ENCODE data around the gene OPN5. TPM values are rescaled to one million over a fixed set of nuclear protein-coding genes. Genes with fewer than 3 reads are reported as not detected.

The OPN5 gene
- total RNA-seq, 2 experiments from 2014 or later = not detected

DNA sequence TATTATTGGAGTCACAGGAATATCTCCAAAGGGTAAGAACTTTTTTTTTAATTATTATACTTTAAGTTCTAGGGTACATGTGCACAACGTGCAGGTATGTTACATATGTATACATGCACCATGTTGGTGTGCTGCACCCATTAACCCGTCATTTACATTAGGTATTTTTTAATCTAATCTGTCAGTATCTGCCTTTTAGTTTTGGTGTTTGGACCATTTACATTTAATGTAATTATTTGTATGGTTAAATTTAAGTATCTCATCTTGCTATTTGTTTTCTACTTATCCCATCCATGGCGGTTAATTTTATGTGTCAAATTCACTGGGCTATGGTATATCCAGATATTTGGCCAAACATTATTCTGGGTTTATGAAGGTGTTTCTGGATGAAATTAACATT is 15.4 kb upstream of the OPN5 start:
- peaks cover 28% of the 10 kb centered on the region for H3K27me3 Mint-ChIP-seq
- no peaks in the 10 kb centered on the region for H3K4me1 Mint-ChIP-seq
- peaks cover 3% of the 10 kb centered on the region for H3K9me3 Mint-ChIP-seq
- no peaks in the 10 kb centered on the region for H3K36me3 Mint-ChIP-seq (ENCODE audit: low read depth)
- H3K27ac Mint-ChIP-seq = no peak overlapping the region
- no peak overlapping the region for H3K4me3 Mint-ChIP-seq
- ChIA-PET POLR2A (no interaction called here), CTCF (no interaction called here)
- no peak for DNase-seq

DNA sequence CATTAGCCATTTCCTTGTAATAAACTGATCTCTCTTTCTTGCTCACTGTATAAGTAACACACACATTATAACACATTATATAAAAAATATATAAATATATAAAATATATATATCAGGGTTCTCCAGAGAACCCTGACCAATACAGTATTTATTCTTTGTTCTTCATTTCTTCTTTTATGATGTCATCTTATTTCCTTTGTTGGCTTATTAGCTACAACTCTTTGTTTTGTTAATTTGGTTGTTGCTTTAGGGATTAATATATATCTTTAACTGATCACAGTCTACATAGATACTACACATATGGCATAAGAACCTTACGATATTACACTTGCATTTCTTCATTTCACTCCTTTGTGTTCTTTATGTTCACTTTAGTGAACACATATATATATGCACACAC is 14.7 kb upstream of the OPN5 start:
- POLR2A ChIA-PET = no interaction called here
- no peaks in the 10 kb centered on the region for H3K4me1 Mint-ChIP-seq
- no peaks in the 10 kb centered on the region for H3K36me3 Mint-ChIP-seq (ENCODE audit: low read depth)
- CTCF ChIA-PET = interaction anchor here (0.6 kb wide), 1 partner anchor 331 kb away, joined by 4 read pairs; no protein-coding TSS in a partner anchor
- H3K27me3 Mint-ChIP-seq = peaks cover 28% of the 10 kb centered on the region
- no peak overlapping the region for H3K27ac Mint-ChIP-seq
- DNase-seq = no peak
- H3K4me3 Mint-ChIP-seq = no peak overlapping the region
- H3K9me3 Mint-ChIP-seq = peaks cover 3% of the 10 kb centered on the region

DNA sequence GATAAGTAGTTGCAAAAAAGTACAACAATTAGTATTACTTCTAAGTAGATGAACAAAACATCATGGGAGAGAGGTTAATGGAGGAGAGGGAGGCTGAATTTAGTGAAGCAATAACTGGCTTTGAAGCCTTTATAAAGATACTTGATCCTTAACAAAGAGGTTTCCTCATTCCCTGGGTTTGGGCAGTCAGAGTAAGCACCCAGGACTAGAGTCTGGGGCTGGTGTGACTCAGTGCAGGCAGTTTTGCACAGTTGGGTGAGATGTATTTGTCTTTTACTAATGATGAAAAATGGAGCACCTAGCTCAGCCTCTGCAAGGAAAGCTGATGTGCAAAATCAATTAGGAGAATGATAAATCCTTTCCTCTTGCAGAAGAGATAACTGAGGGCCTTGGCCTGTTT is 11.8 kb upstream of the OPN5 start:
- no peak overlapping the region for H3K4me3 Mint-ChIP-seq
- no peaks in the 10 kb centered on the region for H3K4me1 Mint-ChIP-seq
- peaks cover 17% of the 10 kb centered on the region for H3K27me3 Mint-ChIP-seq
- no peak for DNase-seq
- H3K27ac Mint-ChIP-seq = no peak overlapping the region
- H3K9me3 Mint-ChIP-seq = peaks cover 3% of the 10 kb centered on the region
- H3K36me3 Mint-ChIP-seq (ENCODE audit: low read depth) = no peaks in the 10 kb centered on the region
- ChIA-PET POLR2A (no interaction called here), CTCF (no interaction called here)

DNA sequence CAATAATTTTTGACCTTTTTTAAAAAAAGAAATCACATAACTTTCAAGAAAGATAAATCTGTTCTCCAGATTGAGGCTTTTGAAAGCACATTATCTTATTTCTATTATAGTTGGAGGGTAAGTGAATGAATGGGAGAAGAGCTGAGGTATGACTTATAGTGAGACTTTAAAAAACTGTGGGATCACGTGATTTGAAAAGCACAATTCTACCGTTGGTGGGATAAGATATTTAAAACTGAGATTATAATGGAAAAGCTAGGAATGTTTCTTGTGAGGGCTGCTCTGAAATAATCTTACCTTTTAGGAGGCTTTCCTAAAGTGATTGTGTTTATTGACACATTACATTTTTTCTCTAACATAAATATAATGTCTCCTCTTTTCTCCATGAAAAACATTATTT is 9.5 kb upstream of the OPN5 start:
- no peaks in the 10 kb centered on the region for H3K9me3 Mint-ChIP-seq
- H3K27me3 Mint-ChIP-seq = peaks cover 18% of the 10 kb centered on the region
- DNase-seq = no peak
- no peaks in the 10 kb centered on the region for H3K36me3 Mint-ChIP-seq (ENCODE audit: low read depth)
- no peak overlapping the region for H3K4me3 Mint-ChIP-seq
- POLR2A ChIA-PET = no interaction called here
- H3K27ac Mint-ChIP-seq = no peak overlapping the region
- CTCF ChIA-PET = no interaction called here
- H3K4me1 Mint-ChIP-seq = no peaks in the 10 kb centered on the region

DNA sequence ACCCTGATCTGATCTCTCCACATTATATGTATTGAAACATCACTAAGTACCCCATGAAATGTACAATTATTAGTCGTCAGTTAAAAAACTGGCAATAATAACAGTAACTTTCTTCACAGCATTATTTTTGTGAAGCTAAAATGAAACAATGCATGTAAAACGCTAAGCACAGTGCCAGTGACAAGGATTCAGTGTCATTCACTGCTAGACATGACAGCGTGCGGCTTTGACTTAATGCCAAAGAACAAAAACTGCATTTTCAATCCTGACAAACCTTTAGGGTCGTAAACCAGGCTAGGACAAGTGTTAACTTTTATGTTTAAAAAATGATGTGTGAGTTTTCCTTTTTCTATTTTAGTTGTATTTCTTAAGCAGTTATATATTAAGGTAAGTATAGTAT is 8.8 kb upstream of the OPN5 start:
- POLR2A ChIA-PET = no interaction called here
- no peaks in the 10 kb centered on the region for H3K4me1 Mint-ChIP-seq
- H3K4me3 Mint-ChIP-seq = no peak overlapping the region
- H3K36me3 Mint-ChIP-seq (ENCODE audit: low read depth) = no peaks in the 10 kb centered on the region
- CTCF ChIA-PET = no interaction called here
- H3K27ac Mint-ChIP-seq = no peak overlapping the region
- no peak for DNase-seq
- no peaks in the 10 kb centered on the region for H3K9me3 Mint-ChIP-seq
- H3K27me3 Mint-ChIP-seq = peaks cover 14% of the 10 kb centered on the region

DNA sequence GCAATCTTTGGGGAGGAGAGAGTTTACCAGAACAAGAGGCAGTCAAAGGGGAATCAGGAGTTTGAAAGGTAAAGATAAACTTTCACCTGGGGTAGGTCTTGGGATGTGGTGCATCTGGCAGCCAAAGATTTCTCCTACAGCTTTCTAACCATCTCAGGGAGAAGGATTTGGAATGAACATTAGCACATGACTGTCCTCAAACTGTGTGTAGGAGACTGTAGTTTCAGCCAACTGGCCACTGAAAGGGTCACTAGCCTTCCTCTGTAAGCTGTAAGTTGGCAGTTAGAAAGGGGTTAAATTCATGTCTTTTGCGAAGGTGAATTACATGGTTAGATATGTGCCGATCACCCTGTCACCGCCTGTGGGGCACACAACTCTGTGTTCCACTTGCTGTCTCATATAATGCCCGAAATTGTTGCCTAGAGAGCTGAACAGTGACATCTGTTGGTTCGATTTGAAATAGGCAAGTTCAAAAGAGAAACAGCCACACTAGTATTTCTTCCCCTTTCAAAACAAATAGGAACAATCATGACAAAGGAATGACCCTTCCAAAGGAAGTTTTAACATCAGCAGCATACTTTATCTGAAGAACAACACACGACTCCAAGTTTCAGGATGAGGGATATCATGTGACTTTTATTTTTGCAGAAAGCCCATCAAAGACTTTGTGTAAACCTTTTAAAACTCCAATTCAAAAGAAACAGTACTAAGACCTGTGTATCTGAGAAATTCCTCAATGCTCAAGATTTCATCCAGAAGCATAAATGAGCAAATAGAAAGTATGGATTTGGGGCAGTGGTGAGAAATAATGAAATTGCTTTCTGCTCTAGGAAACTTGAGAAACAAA is 1.1 kb upstream of the OPN5 start:
- DNase-seq = peak; percentile 59
- H3K27ac Mint-ChIP-seq = no peak overlapping the region
- no peak overlapping the region for H3K4me3 Mint-ChIP-seq
- POLR2A ChIA-PET = no interaction called here
- H3K27me3 Mint-ChIP-seq = peaks cover 30% of the 10 kb centered on the region
- CTCF ChIA-PET = interaction anchor here (0.6 to 3.6 kb wide), 6 partner anchors 16 to 366 kb away, joined by 3 to 17 read pairs (median 4); no protein-coding TSS in a partner anchor
- no peaks in the 10 kb centered on the region for H3K36me3 Mint-ChIP-seq (ENCODE audit: low read depth)
- peaks cover 14% of the 10 kb centered on the region for H3K4me1 Mint-ChIP-seq
- no peaks in the 10 kb centered on the region for H3K9me3 Mint-ChIP-seq

DNA sequence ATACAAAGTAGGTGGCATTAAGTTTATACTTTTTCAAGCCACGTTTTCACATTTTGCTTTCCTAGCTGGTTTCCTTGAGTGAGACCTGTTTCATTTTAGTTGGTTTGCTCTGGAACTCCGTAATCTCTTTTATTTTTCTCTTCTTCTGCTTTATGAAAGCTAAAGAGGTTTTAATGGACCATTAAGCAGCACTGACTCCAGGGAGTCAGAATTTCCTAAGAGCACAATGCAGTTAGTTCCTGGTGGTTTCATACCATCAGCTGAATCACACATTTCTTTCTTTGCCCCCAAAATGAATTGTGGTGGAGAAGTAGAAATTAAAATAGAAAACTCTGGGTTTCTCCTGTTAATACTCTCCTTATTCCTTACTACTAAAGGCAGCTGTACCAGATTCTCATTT is 3.4 kb downstream of the OPN5 start:
- Mint-ChIP-seq H3K4me3 (no peak overlapping the region), H3K27me3 (peaks cover 53% of the 10 kb centered on the region), H3K36me3 (ENCODE audit: low read depth) (no peaks in the 10 kb centered on the region), H3K4me1 (peaks cover 17% of the 10 kb centered on the region), H3K9me3 (no peaks in the 10 kb centered on the region), H3K27ac (no peak overlapping the region)
- POLR2A ChIA-PET = no interaction called here
- CTCF ChIA-PET = interaction anchor here (1.3 kb wide), 1 partner anchor 154 kb away, joined by 3 read pairs; no protein-coding TSS in a partner anchor
- no peak for DNase-seq

DNA sequence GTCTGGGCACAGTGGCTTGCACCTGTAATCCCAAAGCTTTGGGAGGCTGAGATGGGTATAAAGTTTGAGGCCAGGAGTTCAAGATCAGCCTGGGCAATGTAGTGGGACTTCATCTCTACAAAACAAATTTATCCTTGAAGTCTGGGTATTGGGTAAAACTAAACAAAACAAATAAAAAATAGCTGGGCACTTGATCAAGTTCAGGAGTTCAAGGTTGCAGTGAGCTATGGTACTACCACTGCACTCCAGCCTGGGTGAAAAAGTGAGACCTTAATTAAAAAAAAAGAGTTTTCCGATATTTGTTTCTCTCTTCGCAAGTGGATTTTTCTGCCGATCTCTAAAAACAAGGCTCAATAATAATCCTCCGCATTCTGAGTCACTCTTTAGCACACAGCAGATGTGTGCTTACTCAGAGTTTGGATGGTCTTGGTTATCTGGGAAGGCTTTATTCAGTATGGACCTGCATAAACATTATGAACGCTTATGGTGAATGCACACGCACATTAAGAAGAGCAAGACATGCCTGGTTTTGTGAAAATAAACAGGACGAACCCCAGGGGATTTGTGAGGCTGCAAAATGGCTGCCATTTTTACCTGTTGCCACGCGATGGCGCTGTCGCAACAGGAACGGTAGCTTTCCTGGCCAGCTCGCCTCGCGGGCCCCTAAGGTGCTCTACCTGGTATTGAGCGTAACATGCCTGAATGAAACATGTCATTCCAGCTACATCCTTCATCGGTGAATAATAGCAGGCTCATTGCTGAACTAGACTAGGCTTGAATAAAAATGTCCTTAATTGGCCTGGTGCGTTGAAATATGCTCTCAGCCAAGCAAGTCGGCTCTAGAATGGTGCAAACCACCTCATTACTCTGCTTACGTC is 6.0 kb downstream of the OPN5 start:
- Mint-ChIP-seq H3K4me1 (peaks cover 5% of the 10 kb centered on the region), H3K9me3 (no peaks in the 10 kb centered on the region), H3K27ac (no peak overlapping the region), H3K36me3 (ENCODE audit: low read depth) (no peaks in the 10 kb centered on the region), H3K4me3 (no peak overlapping the region), H3K27me3 (peaks cover 54% of the 10 kb centered on the region)
- POLR2A ChIA-PET = interaction anchor here (0.8 kb wide), 1 partner anchor 54 kb away, joined by 4 read pairs; no protein-coding TSS in a partner anchor
- DNase-seq = peak; percentile 64
- CTCF ChIA-PET = interaction anchor here (0.8 to 1.4 kb wide), 6 partner anchors 9 to 372 kb away, joined by 3 to 7 read pairs (median 4); no protein-coding TSS in a partner anchor

DNA sequence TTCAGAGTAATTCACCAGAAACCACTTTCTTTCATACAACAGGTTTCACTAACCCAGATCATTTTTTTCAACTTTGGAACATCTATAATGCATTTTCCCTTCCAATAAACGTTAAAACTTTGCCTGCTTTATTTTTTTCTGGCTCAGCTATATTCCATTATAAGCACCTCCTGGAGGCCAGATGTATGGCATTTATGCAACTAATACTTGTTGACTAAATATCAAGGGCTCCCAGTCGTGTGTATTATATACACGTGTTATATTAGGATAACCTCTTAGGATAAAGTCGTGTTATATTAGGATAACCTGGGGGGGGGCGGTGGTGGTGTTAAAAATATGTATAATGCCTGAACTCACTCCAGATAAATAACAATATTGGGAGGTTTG is 6.7 kb downstream of the OPN5 start:
- Mint-ChIP-seq H3K4me1 (peaks cover 5% of the 10 kb centered on the region), H3K4me3 (no peak overlapping the region), H3K36me3 (ENCODE audit: low read depth) (no peaks in the 10 kb centered on the region), H3K27ac (no peak overlapping the region), H3K9me3 (no peaks in the 10 kb centered on the region), H3K27me3 (peaks cover 51% of the 10 kb centered on the region)
- ChIA-PET POLR2A (interaction anchor here (0.8 kb wide), 1 partner anchor 54 kb away, joined by 4 read pairs; no protein-coding TSS in a partner anchor), CTCF (interaction anchor here (0.8 to 1.4 kb wide), 6 partner anchors 8 to 372 kb away, joined by 3 to 7 read pairs (median 4); no protein-coding TSS in a partner anchor)
- no peak for DNase-seq

DNA sequence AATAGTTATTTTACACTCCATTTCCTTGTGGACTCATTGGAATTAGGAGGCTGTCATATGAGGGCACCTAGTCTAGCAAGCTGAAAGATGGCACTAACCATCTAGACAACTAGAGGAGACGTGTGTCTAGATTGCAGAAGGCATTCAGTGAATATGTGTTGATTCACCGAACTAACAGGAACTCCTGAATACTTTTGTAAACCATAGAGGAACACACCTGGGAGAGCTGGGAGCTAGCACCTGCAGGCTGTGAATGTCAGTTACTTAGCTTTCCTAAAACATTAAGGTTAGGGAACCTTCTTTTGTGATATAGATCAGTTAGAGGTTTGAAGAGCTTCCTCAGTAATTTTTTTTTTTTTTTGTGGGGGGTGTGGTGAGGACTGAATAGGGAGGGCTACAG is 7.7 kb downstream of the OPN5 start:
- Mint-ChIP-seq H3K36me3 (ENCODE audit: low read depth) (no peaks in the 10 kb centered on the region), H3K27me3 (peaks cover 44% of the 10 kb centered on the region), H3K4me3 (no peak overlapping the region), H3K4me1 (peaks cover 5% of the 10 kb centered on the region), H3K27ac (no peak overlapping the region), H3K9me3 (no peaks in the 10 kb centered on the region)
- DNase-seq = no peak
- ChIA-PET POLR2A (no interaction called here), CTCF (interaction anchor here (0.8 to 1.4 kb wide), 2 partner anchors 10 to 29 kb away, joined by 3 read pairs; no protein-coding TSS in a partner anchor)

DNA sequence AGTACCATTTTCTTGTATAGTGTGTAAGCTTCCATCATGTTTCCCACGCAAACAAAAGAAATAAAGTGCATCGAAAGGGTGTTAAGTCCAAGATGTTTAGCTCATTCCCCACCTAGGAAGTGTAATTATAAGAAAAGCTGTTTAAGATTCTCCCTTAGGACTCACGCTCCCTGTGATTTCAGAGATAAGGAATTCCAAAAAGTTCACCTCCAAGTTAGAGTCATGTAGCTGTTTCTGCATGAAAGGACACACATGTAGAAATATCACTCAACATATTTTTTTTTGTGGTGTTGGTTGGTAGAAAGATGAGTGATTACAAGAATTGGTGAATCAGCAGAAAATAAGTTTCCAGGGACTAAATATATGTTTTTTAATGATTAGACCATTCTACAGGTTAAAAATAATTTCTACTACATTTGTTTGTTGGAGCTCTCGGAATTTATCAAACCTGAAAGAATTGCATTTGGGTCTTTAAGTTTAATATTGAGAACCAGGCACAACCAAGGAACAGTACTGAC is 10.4 kb downstream of the OPN5 start:
- H3K4me1 Mint-ChIP-seq = peaks cover 5% of the 10 kb centered on the region
- ChIA-PET POLR2A (no interaction called here), CTCF (no interaction called here)
- H3K9me3 Mint-ChIP-seq = no peaks in the 10 kb centered on the region
- no peak overlapping the region for H3K4me3 Mint-ChIP-seq
- peaks cover 36% of the 10 kb centered on the region for H3K27me3 Mint-ChIP-seq
- DNase-seq = no peak
- no peaks in the 10 kb centered on the region for H3K36me3 Mint-ChIP-seq (ENCODE audit: low read depth)
- H3K27ac Mint-ChIP-seq = no peak overlapping the region

DNA sequence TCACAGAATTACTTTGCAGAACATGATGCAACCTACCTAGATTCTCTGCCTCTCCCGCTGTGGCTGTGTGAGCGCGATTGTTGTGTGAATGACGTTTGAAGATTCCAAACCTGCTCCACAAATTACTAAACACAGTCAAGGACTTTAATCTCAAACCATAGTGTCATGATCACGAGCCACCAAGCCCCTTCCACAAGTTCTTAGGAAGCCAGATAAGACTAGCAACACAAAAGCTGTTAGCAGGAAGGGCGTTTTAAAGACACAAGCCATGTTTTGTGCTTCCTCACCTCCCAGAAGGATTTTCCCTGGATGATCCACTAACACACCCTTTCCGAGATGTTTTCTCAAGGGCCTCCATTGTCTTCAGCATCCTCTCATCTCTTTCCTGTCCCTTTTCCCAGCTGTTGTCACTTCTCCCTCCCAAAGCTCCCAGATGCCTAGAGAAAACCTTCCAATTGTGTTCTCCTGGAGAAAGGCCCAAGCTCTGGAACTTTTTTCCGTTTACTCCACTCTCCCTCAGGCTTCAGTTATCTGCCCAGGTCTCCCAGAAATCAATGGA is 12.8 kb downstream of the OPN5 start:
- Mint-ChIP-seq H3K27ac (no peak overlapping the region), H3K4me1 (no peaks in the 10 kb centered on the region), H3K4me3 (no peak overlapping the region), H3K9me3 (no peaks in the 10 kb centered on the region), H3K27me3 (peaks cover 19% of the 10 kb centered on the region), H3K36me3 (ENCODE audit: low read depth) (no peaks in the 10 kb centered on the region)
- DNase-seq = no peak
- CTCF ChIA-PET = interaction anchor here (0.6 kb wide), 1 partner anchor 353 kb away, joined by 3 read pairs; no protein-coding TSS in a partner anchor
- POLR2A ChIA-PET = no interaction called here

Measured in activated CD4-positive, alpha-beta T cell treated with anti-CD3 and anti-CD28 coated beads, Interleukin-2, amount 10 ng/mL, durations not matched to agents 7 days and 5 days (primary cell).